ENCODE results near the gene CLEC6A.

The CLEC6A gene

DNA sequence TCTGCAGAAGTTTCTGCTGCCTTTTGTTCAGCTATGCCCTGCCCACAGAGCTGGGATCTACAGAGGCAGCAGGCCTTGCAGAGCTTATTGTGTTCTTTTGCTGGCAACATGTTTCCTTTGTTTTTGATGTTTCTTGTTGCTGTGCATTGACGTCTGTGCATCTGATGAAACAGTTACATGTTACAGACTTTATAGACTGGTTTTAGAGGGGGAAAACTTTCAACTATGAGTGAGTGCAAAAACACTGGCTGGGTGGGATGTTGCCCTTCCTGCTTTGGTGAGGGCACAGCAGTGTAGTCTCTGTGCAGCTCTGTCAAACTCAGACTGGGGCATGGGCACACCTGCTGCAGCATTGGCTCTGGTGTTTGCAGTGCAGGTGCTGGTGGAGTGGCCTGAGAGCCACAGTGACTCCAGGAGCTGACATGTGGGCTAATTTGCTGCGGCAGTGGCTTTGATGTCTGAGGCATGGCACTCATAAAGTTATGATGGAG, 26.9 kb downstream of the CLEC6A start:
- H4K91ac ChIP-seq (ENCODE audit: low read depth, low read length, poor library complexity): no peak overlapping the region
- no CpG with 5 or more reads among the region's 2 CpGs for WGBS, 2 donors (ENCODE audit: extremely low coverage in 2 of 2, insufficient read length in 2 of 2, insufficient replicate concordance in 1 of 2)
- H3K18ac ChIP-seq (ENCODE audit: low read length): no peak overlapping the region
- H3K14ac ChIP-seq (ENCODE audit: low read length): no peak overlapping the region
- H3K23ac ChIP-seq (ENCODE audit: low read depth, low read length, poor library complexity): no peak overlapping the region
- no peak for DNase-seq (ENCODE audit: low spot score)
- no peak overlapping the region for H2BK12ac ChIP-seq (ENCODE audit: low read length)
- no peaks in the 10 kb centered on the region for H3K36me3 ChIP-seq (replicated peaks in 1 of 2; ENCODE audit: control insufficient read depth in 2 of 2, insufficient read depth in 2 of 2, low read length in 2 of 2)
- H3K9me3 ChIP-seq (replicated peaks in 1 of 2; ENCODE audit: control insufficient read depth in 2 of 2, insufficient read depth in 1 of 2, low read depth in 1 of 2, low read length in 2 of 2): no peaks in the 10 kb centered on the region
- H3K79me1 ChIP-seq (ENCODE audit: low read depth, low read length): no peaks in the 10 kb centered on the region
- no peak overlapping the region for H2AK5ac ChIP-seq (ENCODE audit: low read depth, low read length)
- no peak overlapping the region for H2BK5ac ChIP-seq (ENCODE audit: low read length)
- H3K9ac ChIP-seq (ENCODE audit: low read depth, low read length, poor library complexity): no peak overlapping the region
- H3K4me1 ChIP-seq (ENCODE audit: control insufficient read depth in 2 of 2, insufficient read depth in 1 of 2, low read depth in 1 of 2, low read length in 2 of 2): peaks cover 0 to 1% of the 10 kb centered on the region in 2 donors
- no peak overlapping the region for H2BK15ac ChIP-seq (ENCODE audit: low read length)
- H3K4me2 ChIP-seq (ENCODE audit: insufficient read depth, low read length, poor library complexity, severe bottlenecking): no peak overlapping the region
- no peak overlapping the region for H3K4me3 ChIP-seq (ENCODE audit: low read length in 2 of 2)
- H3K27me3 ChIP-seq (ENCODE audit: control insufficient read depth in 3 of 3, insufficient read depth in 3 of 3, low read depth in 1 of 3, low read length in 3 of 3): no peaks in the 10 kb centered on the region
- no peak overlapping the region for H2AFZ ChIP-seq (ENCODE audit: low read length)
- H2BK120ac ChIP-seq (ENCODE audit: low read depth, low read length): no peak overlapping the region
- no peak overlapping the region for H3K27ac ChIP-seq (replicated peaks; ENCODE audit: low read length)
- H3K4ac ChIP-seq (ENCODE audit: low read length): no peak overlapping the region
- no peak overlapping the region for H4K8ac ChIP-seq (ENCODE audit: low read depth, low read length)

GRCh38 chr12:8483079-8483478, 27.3 kb downstream of the CLEC6A start:
- no peak overlapping the region for H2AK5ac ChIP-seq (ENCODE audit: low read depth, low read length)
- H3K9me3 ChIP-seq (replicated peaks in 1 of 2; ENCODE audit: control insufficient read depth in 2 of 2, insufficient read depth in 1 of 2, low read depth in 1 of 2, low read length in 2 of 2): no peaks in the 10 kb centered on the region
- no peak overlapping the region for H2BK15ac ChIP-seq (ENCODE audit: low read length)

GRCh38 chr12:8491646-8492530, 36.1 kb downstream of the CLEC6A start:
- Histone ChIP-seq H3K4me1 (ENCODE audit: control insufficient read depth in 2 of 2, insufficient read depth in 1 of 2, low read depth in 1 of 2, low read length in 2 of 2) (no peaks in the 10 kb centered on the region), H3K36me3 (replicated peaks in 1 of 2; ENCODE audit: control insufficient read depth in 2 of 2, insufficient read depth in 2 of 2, low read length in 2 of 2) (no peaks in the 10 kb centered on the region), H3K4ac (ENCODE audit: low read length) (no peak overlapping the region), H3K27me3 (ENCODE audit: control insufficient read depth in 3 of 3, insufficient read depth in 3 of 3, low read depth in 1 of 3, low read length in 3 of 3) (no peaks in the 10 kb centered on the region), H2BK5ac (ENCODE audit: low read length) (no peak overlapping the region), H3K23ac (ENCODE audit: low read depth, low read length, poor library complexity) (no peak overlapping the region), H3K4me2 (ENCODE audit: insufficient read depth, low read length, poor library complexity, severe bottlenecking) (no peak overlapping the region), H2AFZ (ENCODE audit: low read length) (no peak overlapping the region), H3K9me3 (replicated peaks in 1 of 2; ENCODE audit: control insufficient read depth in 2 of 2, insufficient read depth in 1 of 2, low read depth in 1 of 2, low read length in 2 of 2) (no peaks in the 10 kb centered on the region), H3K79me1 (ENCODE audit: low read depth, low read length) (no peaks in the 10 kb centered on the region), H2AK5ac (ENCODE audit: low read depth, low read length) (no peak overlapping the region), H3K14ac (ENCODE audit: low read length) (no peak overlapping the region), H2BK15ac (ENCODE audit: low read length) (no peak overlapping the region), H3K18ac (ENCODE audit: low read length) (no peak overlapping the region), H3K27ac (replicated peaks; ENCODE audit: low read length) (no peak overlapping the region), H4K8ac (ENCODE audit: low read depth, low read length) (no peak overlapping the region), H3K4me3 (ENCODE audit: low read length in 2 of 2) (no peak overlapping the region), H4K91ac (ENCODE audit: low read depth, low read length, poor library complexity) (no peak overlapping the region), H2BK120ac (ENCODE audit: low read depth, low read length) (no peak overlapping the region), H3K9ac (ENCODE audit: low read depth, low read length, poor library complexity) (no peak overlapping the region), H2BK12ac (ENCODE audit: low read length) (no peak overlapping the region)
- no CpG with 5 or more reads among the region's 5 CpGs for WGBS, 2 donors (ENCODE audit: extremely low coverage in 2 of 2, insufficient read length in 2 of 2, insufficient replicate concordance in 1 of 2)
- no peak for DNase-seq (ENCODE audit: low spot score)

More at GRCh38 chr12:8483079-8483478, 27.3 kb downstream of the CLEC6A start:
- Histone ChIP-seq H4K8ac (ENCODE audit: low read depth, low read length) (no peak overlapping the region), H2AFZ (ENCODE audit: low read length) (no peak overlapping the region), H3K27me3 (ENCODE audit: control insufficient read depth in 3 of 3, insufficient read depth in 3 of 3, low read depth in 1 of 3, low read length in 3 of 3) (no peaks in the 10 kb centered on the region), H3K36me3 (replicated peaks in 1 of 2; ENCODE audit: control insufficient read depth in 2 of 2, insufficient read depth in 2 of 2, low read length in 2 of 2) (no peaks in the 10 kb centered on the region), H4K91ac (ENCODE audit: low read depth, low read length, poor library complexity) (no peak overlapping the region), H2BK12ac (ENCODE audit: low read length) (no peak overlapping the region), H3K23ac (ENCODE audit: low read depth, low read length, poor library complexity) (no peak overlapping the region), H3K79me1 (ENCODE audit: low read depth, low read length) (no peaks in the 10 kb centered on the region), H3K14ac (ENCODE audit: low read length) (no peak overlapping the region), H3K4me1 (ENCODE audit: control insufficient read depth in 2 of 2, insufficient read depth in 1 of 2, low read depth in 1 of 2, low read length in 2 of 2) (peaks cover 0 to 1% of the 10 kb centered on the region in 2 donors), H3K4me3 (ENCODE audit: low read length in 2 of 2) (peak overlapping the region in 1 of 2 donors; percentile 9), H3K4ac (ENCODE audit: low read length) (no peak overlapping the region), H2BK5ac (ENCODE audit: low read length) (no peak overlapping the region), H3K18ac (ENCODE audit: low read length) (no peak overlapping the region), H2BK120ac (ENCODE audit: low read depth, low read length) (no peak overlapping the region), H3K4me2 (ENCODE audit: insufficient read depth, low read length, poor library complexity, severe bottlenecking) (no peak overlapping the region), H3K27ac (replicated peaks; ENCODE audit: low read length) (no peak overlapping the region), H3K9ac (ENCODE audit: low read depth, low read length, poor library complexity) (no peak overlapping the region)
- no peak for DNase-seq (ENCODE audit: low spot score)

DNA sequence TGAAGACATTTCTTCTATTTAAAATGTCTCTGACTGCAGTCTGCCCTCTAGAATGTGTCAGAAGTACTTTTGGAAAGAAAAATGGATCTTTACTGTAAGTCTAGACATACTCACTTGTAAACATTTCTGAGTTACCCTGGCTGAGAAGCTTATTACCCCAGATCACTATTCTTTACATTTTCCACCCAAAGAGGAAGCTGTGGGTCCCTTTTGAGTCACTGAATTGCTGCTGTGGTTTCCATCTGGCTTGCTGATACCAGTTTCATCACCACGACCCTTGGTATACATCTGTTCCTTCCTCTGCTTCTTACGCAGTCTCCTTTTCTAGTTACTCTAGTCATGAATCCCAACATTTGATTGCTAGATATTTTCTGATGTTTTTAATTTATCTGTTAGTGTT, 37.3 kb downstream of the CLEC6A start:
- H2BK15ac ChIP-seq (ENCODE audit: low read length): no peak overlapping the region
- no peak overlapping the region for H3K9ac ChIP-seq (ENCODE audit: low read depth, low read length, poor library complexity)
- no peak overlapping the region for H3K4me3 ChIP-seq (ENCODE audit: low read length in 2 of 2)
- no peak overlapping the region for H2BK120ac ChIP-seq (ENCODE audit: low read depth, low read length)
- no peak overlapping the region for H3K4me2 ChIP-seq (ENCODE audit: insufficient read depth, low read length, poor library complexity, severe bottlenecking)
- H3K4me1 ChIP-seq (ENCODE audit: control insufficient read depth in 2 of 2, insufficient read depth in 1 of 2, low read depth in 1 of 2, low read length in 2 of 2): no peaks in the 10 kb centered on the region
- no peak for DNase-seq (ENCODE audit: low spot score)
- no peak overlapping the region for H2AK5ac ChIP-seq (ENCODE audit: low read depth, low read length)
- H3K27me3 ChIP-seq (ENCODE audit: control insufficient read depth in 3 of 3, insufficient read depth in 3 of 3, low read depth in 1 of 3, low read length in 3 of 3): no peaks in the 10 kb centered on the region
- H2BK12ac ChIP-seq (ENCODE audit: low read length): no peak overlapping the region
- no peak overlapping the region for H3K23ac ChIP-seq (ENCODE audit: low read depth, low read length, poor library complexity)
- no peak overlapping the region for H3K27ac ChIP-seq (replicated peaks; ENCODE audit: low read length)
- H3K9me3 ChIP-seq (replicated peaks in 1 of 2; ENCODE audit: control insufficient read depth in 2 of 2, insufficient read depth in 1 of 2, low read depth in 1 of 2, low read length in 2 of 2): no peaks in the 10 kb centered on the region
- H3K36me3 ChIP-seq (replicated peaks in 1 of 2; ENCODE audit: control insufficient read depth in 2 of 2, insufficient read depth in 2 of 2, low read length in 2 of 2): no peaks in the 10 kb centered on the region
- no peak overlapping the region for H4K8ac ChIP-seq (ENCODE audit: low read depth, low read length)
- H3K18ac ChIP-seq (ENCODE audit: low read length): no peak overlapping the region
- no peaks in the 10 kb centered on the region for H3K79me1 ChIP-seq (ENCODE audit: low read depth, low read length)
- no peak overlapping the region for H3K4ac ChIP-seq (ENCODE audit: low read length)
- H4K91ac ChIP-seq (ENCODE audit: low read depth, low read length, poor library complexity): no peak overlapping the region
- no peak overlapping the region for H2BK5ac ChIP-seq (ENCODE audit: low read length)
- H3K14ac ChIP-seq (ENCODE audit: low read length): no peak overlapping the region
- no peak overlapping the region for H2AFZ ChIP-seq (ENCODE audit: low read length)
- no CpG with 5 or more reads among the region's 2 CpGs for WGBS, 2 donors (ENCODE audit: extremely low coverage in 2 of 2, insufficient read length in 2 of 2, insufficient replicate concordance in 1 of 2)
